Heart left ventricle (tissue), 13 donors: ENCODE data around the gene RAB43.

Source experiments
- CTCF ChIP-seq, 12 donors: fragments of 200-600 bp; sonication (generic) in 4 of 12; IDR thresholded peaks; one replicate each; pipeline versions ENCODE4 v1.5.0 to v1.8.0; 2018 to 2022; ENCODE audit warnings: antibody characterized with exemption in 12 of 12, mild to moderate bottlenecking in 5 of 12
- POLR2A ChIP-seq, 2 donors: fragments of 450-650 bp; IDR thresholded peaks; one replicate each; pipeline ENCODE4 v1.6.1; 2017; ENCODE audit warnings: antibody characterized with exemption in 2 of 2, mild to moderate bottlenecking in 2 of 2, moderate library complexity in 2 of 2
- donor health status: ischemic (EF 13 %, LVEDD 7.1; RV severe dilation, severe dysfunction).
- donor health status: DM: no; HTN: yes; CAD: no.
- donor health status: DM: no; HTN: no; CAD: no.
- donor health status: ischemic (EF 25% LVEDD 6.9; RV normal size, moderate dysfunction).
- donor health status: ischemic (EF 25% LVEDD 5.7; RV mildly dilated, moderate dysfunction).
- donor health status: ischemic (EF 35%, LVEDD 5.7; RV mildly dilated, moderate dysfunction).
- donor health status: nonischemic (EF 11% LVEDD 7.7; RV severe dilation, severe dysfunction).
- donor health status: DM: yes; HTN: yes; CAD: no.
- donor health status: PGD.
- donor health status: ischemic (EF 29% LVEDD 5.4; RV normal size, mild dysfunction).
- donor health status: nonischemic (EF 23%, LVEDD 6.1; RV moderate dilation, normal function).

- no peak for TF ChIP-seq CTCF (IDR thresholded peaks at IDR 0.05)
- no peak for TF ChIP-seq POLR2A (IDR thresholded peaks at IDR 0.05)
Observed at GRCh38 chr3:129166579-129167332, 45.2 kb upstream of the RAB43 start.
